HCEC 1CT (cell line): ENCODE results near the gene ITGB3BP.
A peak's percentile ranks its signal among the peaks of the same experiment; 100 is the strongest.
"Not testable (repeated sequence)": the region's sequence is repeated elsewhere in the genome, so short reads cannot be mapped to it uniquely, and the experiment has no call there.

ENCODE experiments used
- DNase-seq: peaks from one replicate; pipeline ENCODE4 v3.0.0-alpha.2; 2017

The ITGB3BP gene

DNA sequence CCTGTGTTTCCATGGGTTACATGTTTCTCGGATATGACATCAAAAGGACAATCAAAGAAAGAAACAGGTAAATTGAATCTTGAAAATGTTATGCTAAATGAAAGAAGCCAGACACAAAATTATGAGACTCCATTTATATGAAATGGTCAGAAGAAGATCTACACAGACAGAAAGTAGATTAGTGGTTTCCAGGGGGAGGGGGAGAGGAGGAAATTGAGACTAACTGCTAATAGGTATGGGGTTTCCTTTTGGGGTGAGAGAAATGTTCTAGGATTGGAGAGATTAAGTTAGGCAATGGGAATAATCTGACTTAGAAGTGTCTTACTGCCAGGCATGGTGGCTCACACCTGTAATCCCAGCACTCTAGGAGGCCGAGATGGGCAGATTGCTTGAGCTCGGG is 21.8 kb downstream of the ITGB3BP start:
- DNase-seq: no peak

DNA sequence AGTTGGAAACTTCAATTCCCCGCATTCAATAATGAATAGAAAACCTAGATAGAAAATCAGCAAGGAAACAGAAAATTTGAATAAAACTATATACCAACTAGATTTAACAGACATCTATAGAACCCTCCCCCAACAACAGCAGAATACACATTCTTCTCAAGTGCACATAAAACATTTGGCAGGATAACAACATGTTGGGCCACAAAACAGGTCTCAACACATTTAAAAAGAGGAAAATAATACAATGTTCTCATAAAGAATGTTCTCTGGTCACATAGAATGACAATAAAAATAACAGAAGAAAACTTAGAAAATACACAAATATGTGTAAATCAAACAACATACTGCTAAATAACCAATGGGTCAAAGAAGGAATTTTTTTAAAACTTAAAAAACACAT is 24.9 kb downstream of the ITGB3BP start:
- DNase-seq: no peak

DNA sequence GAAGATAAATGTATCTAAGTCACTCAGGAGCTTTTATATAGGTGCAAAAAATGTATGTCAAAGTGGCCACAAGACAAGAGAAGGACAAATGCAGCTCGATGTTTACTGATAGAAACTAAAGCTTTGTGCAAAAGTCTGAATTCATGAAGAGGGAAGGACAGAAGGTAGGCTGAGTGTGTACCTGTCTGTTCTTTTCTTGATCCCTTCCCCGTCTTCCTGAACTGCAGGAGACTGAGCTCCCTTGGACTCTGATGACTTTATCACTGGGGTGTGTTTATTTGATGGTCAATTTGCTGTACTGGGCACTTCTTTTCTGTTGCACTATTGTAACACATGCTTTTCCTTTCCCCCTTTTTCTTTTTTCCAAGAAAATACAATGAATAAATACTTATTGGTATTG is 25.4 kb downstream of the ITGB3BP start:
- no peak for DNase-seq

DNA sequence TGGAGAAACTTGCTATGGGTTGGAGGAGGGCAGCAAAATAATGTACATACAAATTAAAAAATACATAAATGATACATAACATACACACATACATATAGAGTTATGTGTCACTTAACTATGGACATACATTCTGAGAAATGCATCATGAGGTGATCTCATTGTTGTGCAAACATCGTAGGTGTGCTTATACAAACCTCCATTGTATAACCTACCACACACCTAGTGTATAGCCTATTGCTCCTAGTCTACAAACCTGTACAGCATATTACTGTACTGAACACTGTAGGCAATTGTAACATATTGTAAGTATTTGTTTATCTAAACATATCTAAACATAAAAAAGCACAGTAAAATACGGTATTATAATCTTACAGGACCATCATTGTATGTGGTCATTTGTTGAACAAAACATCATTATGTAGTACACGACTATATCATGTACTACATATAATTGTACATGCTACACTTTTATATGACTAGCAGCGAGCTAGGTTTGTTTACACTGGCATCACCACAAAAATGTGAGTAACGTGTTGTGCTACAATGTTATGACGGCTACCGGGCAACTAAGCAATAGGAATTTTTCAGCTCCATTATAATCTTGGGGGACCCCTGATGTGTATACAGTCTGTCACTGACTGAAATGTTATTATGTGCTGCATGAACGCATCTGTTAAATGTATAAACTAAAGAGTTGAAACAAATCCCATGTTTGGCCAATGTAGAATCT is 35.5 kb downstream of the ITGB3BP start:
- peak; percentile 83 for DNase-seq

DNA sequence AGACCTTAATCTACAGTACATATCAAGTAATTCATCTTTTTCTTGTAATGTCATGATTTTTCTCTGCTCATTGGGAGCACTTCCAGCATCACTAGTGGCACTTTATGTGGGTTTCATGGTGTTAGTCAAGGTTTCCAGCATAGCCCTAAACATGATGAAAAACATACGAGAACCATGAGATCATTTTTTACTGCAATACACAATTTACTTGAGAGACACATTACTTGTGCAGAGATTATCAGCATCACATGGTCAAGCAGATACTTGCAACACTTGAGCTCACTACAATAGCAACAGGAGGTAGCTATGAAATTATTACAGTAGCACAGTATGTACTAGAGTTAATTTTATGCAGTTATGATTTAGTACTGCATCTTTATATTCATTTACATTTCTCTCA is 36.4 kb downstream of the ITGB3BP start:
- no peak for DNase-seq

DNA sequence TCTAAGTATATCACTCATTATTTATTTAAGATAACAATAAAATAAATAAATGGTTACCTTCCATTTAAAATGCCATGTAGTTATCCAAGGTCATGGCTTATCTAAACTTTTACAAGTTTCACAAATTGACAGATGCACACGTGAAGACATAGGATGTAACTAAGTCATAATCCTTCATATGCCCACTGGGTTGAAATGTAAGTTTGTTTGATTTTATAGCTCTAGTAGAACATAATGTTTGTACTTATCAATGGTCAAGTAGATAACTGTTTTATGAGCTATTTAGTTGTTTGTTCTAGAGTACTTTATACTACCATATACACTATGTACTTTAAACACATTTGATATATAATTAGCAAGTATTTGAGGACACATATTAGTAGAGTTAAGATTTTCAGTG is 43.0 kb downstream of the ITGB3BP start:
- DNase-seq: no peak

DNA sequence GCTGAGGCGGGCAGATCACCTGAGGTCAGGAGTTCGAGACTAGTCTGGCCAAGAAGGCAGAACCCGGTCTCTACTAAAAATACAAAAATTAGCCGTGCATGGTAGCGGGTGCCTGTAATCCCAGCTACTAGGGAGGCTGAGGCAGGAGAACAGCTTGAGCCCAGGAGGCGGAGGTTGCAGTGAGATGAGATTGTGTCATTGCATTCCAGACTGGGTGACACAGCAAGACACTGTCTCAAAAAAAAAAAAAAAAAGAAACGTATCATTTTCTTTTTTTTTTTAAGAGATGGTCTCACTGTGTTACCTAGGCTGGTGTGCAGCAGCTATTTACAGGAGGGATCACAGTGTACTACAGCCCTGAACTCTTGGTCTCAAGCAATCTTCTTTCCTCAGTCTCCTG is 47.3 kb downstream of the ITGB3BP start:
- DNase-seq: no peak

DNA sequence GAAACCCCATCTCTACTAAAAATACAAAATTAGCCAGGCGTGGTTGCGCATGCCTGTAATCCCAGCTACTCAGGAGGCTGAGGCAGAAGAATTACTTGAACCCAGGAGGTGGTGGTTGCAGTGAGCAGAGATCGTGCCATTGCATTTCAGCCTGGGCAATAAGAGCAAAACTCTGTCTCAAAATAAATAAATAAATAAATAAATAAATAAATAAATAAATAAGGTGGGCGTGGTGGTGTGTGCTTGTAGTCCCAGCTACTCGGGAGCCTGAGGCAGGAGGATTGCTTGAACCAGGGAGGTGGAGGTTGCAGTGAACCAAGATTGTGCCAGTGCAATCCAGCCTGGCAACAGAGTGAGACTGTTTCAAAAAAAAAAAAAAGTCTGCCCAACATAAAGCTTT is 54.3 kb downstream of the ITGB3BP start:
- not testable (repeated sequence) for DNase-seq

DNA sequence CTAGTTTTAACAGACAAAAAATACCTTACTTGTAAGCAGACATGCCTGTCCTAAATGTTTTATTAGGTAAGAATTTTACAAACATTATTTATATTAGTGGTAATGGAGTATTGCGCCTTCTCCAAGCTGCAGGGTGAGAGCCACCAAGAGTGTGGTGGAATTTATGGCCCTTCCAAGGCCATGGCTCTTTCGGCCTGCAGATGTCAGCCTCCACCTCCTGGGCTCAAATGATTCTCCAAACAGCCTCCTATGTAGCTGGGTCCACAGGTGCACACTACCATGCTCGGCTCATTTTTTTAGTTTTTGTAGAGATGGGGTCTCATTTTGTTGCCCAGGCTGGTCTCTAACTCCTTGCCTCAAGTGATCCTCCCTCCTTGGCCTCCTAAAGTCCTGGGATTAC is 56.3 kb downstream of the ITGB3BP start:
- DNase-seq: no peak

DNA sequence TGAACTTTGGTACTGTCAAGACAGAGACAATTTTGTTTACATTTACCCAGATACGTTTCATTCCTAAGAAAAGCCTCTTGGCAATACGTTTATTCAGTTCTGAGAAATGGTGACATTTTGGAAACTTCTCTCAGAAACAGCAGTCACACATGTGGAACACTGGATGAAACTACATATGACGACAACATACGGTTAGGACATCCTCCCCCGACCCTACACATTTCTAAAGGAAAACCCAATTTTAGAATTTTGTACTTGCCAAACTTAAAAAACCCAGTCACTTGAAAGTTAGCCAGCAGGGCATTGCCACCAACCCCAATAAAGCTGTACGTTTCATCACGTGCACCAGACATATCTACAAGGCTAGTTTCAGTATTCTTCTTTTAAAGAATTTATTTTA is 56.8 kb downstream of the ITGB3BP start:
- DNase-seq: no peak

DNA sequence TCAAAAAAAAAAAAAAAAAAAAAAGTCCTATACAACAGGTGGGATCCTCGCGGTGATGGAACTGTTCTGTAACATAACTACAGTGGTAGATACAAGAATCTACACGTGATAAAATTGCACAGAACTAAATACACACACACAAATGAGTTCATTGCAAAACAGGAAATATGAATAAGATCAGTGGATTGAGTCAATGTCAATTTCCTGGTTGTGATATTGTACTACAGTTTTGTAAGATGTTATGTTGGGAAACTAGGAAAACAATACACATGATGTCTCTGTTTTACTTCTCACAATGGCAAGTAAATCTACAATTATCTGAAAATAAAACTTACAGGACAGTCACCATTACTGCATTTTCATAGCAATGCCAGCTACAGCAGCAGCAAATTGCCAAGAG is 59.8 kb downstream of the ITGB3BP start:
- peak; percentile 71 for DNase-seq

DNA sequence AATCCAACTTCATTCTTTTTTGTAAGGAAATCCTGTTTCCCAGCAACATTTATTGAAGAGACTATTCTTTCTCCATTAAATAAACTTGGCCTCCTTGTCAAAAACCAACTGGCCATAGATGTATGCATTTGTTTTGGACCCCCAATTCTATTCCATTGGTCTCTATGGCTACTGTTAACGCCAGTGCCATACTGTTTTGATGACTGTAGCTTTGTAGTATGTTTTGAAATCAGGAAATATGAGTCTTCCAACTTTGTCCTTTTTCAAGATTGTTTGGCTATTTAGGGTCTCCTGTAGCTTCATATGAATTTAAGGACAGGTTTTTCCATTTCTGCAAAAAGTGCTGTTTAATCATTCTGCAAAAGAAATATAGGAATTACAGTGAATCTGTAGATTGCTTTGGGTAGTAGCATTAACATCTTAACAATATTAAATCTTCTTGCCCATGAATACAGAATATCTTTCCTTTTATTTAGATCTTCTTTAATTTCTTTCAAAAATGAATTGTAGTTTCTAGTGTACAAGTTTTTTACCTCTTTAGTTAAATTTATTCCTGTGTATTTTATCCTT is 61.3 kb downstream of the ITGB3BP start:
- no peak for DNase-seq

DNA sequence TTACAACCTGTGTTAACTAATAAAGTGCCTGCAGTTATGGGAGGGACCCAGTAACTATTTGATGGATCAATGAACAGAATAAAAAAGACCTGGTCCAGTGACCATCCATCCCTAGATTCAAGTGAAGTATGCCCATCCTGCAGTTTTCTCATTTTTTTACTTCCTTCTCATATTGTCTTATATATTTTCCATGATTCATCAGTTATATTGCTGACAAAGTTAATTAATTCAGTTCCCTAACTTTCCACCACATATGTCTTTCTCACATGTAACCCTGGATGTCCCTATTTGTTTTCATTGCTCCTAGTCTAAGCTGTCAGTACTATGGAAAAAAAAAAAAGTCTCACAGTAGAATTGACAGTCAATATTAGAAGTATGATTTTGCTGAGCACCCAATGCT is 64.3 kb downstream of the ITGB3BP start:
- no peak for DNase-seq

DNA sequence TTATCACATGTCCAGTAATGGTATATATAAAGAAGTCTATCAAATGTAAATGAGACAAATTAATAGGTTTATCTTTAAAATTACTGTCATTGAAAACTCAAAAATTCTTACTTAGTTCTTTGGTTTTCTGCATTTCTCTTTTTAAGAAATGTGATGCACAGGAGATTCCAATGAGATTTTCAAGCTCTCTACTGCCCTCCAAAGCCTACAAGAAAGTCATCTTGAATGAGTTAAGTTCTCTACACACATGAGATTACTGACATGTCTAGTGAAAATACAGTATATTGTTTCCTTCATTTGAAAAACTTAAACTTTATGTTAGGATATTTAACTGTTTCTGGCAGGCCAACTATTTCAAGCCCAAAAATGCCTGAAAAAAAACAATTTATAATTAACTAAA is 68.8 kb downstream of the ITGB3BP start:
- peak; percentile 32 for DNase-seq

DNA sequence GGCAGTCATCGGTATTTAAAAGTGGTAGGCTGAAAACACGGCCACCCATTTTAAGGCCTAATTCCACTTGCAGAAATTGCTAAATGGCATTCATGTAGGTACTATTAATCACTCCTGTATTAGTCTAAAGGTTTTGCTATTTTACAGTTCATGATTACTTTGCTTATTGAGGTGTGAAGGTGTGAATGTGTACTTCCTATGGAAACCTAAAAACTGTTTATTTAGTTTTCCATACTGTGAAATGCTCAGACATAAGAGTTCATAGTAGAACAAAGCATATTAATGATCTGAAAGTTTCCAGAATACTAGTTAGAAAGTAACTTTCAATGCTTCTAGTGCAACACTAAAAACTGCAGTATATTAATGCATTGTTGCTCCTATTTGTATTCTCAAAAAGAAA is 69.8 kb downstream of the ITGB3BP start:
- DNase-seq: no peak

DNA sequence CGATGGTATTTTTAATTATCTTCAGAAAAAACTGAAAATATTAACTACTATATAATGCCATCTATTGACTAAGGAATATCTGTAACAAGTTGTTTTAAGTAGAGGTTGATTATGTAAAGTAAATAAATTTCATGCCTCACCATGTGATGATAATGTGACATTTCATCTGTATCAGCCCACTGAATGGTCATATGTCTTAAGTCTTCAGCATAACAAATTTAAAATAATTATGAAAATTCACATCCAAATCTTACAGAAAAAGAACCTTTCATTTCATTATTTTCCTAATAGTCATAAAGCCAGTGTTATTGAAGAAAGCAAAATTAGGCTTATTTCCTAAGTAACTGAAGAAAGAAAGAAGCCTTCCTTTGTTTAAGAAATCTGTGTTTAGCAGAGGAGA is 72.6 kb downstream of the ITGB3BP start:
- no peak for DNase-seq

DNA sequence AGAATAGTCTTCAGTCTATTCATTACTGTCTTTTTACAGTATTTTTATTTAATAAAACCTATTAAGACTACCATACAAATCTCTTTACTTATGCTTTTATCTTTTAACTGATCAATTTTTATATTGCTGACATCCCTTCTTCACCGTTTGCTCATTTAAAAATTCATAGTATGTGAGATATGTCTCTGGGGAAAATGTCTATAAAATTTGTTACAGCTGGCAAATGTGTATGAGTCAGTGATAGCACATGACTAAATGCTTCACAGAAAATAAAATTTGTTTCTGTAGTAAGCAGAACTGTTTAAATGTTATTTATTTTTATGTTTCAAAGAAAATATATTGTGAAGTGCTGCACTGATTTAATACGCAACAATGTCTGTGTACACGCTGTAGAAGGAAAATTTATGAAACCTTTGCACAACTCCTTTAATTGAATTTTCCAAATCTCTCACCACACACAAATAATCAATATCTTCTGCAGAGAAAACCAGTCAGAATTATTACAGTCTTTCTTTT is 74.2 kb downstream of the ITGB3BP start:
- DNase-seq: peak; percentile 55

DNA sequence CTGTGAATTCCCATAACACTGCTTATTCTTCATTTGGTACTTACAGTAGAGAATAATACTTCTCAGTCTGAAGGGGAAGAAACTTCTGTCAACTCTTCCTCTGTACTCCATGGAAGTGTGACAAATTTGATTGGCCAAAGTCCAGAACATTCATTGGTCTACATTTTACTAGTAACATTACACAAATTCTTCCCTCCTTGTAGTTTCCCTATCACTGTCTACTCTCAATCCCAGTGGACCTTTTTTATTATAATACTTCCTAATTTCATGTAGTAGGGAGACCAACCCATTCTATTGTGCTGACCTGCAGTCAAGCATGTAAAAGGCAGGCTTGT is 80.9 kb downstream of the ITGB3BP start:
- no peak for DNase-seq

DNA sequence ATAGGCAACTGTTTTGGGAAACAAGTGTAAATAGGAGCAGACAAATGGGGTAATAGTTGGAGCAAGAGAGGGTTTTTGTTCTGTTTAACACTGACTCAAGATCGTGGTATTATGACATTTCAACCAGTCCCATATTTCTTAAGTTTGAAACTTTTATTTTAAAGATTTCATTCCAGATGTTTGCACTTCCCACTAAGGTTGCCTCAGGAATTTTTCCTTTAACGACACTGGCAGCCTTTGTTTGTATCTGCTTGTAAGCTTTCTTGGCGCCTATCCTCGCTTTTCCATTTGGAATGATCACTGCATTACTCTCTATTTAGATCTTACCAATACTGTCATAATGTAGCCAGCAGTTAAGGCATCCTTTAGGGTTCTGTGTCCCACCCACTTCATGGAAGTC is 87.9 kb downstream of the ITGB3BP start:
- DNase-seq: no peak

DNA sequence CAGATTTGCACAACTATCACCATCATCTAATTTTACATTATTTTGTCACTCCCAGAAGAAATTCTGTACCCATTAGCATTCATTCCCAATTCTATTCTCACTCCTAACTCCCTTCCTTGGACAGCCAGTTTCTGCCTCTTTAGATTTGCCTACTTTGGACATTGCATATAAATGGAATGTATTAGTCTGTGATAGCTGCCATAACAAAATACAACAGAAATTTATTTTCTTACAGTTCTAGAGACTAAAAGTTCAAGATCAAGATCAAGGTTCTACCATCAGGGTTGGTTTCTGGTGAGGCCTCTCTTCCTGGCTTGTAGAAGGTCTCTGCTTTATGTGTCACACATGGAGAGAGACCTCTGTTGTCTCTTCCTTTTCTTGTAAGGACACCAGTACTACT is 93.7 kb downstream of the ITGB3BP start:
- DNase-seq: no peak

DNA sequence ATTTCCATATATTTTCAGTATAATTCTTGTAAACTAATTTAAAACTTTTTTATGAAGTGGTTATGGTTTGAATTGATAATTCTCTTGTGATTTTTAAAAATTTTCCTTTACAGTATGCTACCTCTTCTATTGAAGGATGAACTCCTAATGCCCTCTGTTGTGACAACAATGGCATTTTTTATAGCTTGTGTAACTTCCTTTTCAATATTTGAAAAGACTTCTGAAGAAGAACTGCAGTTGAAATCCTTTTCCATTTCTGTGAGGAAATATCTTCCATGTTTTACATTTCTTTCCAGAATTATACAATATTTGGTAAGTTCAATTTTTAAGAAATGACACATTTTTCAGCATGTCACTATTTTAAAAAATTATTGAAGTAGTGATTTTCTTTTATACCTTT is 94.2 kb downstream of the ITGB3BP start:
- no peak for DNase-seq

DNA sequence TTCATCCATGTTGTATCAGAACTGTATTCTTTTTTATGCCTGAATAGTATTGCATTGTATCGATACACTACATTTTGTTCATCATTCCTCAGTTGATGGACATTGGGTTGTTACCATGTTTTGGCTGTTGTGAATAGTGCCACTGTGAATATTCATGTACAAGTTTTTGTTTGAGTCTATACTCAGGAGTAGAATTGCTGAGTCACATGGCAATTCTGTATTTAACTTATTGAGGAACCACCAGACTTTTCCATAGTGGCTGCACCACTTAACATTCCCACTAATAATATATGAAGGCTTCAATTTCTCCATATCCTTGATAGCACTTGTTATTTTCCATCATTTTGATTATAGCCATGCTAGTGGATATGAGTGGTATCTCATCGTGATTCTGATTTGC is 99.4 kb downstream of the ITGB3BP start:
- DNase-seq: no peak

DNA sequence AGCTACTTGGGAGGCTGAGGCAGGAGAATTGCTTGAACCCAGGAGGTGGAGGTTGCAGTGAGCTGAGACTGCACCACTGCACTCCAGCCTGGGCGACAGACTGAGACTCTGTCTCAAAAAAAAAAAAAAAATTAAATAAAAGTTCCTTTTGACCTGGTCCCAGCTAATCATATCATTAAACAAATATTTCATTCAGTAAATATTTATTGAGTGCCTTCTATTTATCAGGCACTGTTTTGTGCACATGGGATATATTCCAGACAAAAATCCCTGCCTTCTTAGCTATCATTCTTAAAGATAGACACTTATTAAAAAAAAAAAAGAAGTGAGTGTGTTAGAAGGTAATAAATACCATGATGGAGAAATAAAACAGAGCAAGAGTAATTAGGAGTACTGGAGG is 102.3 kb downstream of the ITGB3BP start:
- not testable (repeated sequence) for DNase-seq

DNA sequence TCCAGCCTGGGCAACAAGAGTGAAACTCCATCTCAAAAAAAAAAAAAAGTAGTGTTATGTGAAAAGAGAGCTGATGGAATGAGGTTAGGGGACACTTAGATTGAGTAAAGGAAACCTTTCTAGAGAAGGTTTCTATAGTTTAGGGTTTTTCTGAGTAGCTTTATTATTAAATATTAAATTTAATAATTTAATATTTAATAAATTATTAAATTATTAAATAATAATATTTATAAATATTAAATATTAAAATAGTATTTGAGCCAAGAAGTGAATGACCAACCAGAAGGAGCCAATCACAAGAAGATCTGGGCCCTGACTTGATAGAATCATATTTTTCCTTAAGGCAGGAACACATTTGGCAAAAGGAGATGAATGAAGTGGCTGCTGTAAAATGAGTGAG is 104.9 kb downstream of the ITGB3BP start:
- DNase-seq: no peak

DNA sequence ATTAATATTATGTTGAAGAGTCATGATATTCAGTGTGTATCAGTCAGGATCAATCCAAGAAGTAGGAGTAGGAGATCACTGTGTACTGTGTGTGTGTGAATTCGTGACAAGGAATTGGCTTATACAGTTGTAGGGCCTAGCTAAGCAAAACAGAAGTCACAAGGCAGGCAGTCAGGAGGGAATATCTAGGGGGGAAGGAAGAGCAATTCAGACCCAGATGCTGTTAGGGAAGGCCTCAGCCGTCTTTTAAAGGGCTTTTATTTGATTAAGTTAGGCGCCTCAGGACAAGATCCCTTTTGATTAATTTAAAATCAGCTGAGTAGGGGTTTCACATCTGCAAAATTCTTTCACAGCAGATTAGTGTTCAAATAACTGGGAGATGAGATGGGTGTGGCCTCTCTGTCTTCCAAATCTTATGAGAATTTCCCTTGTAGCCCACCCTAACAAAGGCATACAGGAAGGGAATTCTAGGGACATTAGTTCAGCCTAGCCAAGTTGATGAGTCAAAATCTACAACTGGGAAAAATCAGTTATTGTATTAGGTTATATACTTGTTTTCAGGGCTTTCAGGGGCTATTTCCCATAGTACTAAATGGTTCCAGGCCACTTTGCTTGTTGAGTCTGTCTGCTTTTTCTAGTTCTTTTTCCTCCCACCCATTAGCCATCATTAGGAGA is 108.2 kb downstream of the ITGB3BP start:
- DNase-seq: no peak
